ENCODE measurements around the gene PRMT9. TPM values are rescaled to one million over a fixed set of nuclear protein-coding genes. Genes with fewer than 3 reads are reported as not detected.

Gene PRMT9
- total RNA-seq, 6 experiments from 2014 or later = 3.4 to 4.9 (median 4.6) TPM

- ATAC-seq = no peak
- Histone ChIP-seq H3K9me3 (no peaks in the 10 kb centered on the region), H3K36me3 (no peaks in the 10 kb centered on the region), H3K27ac (no peak overlapping the region), H3K4me3 (no peak overlapping the region), H3K27me3 (no peaks in the 10 kb centered on the region), H3K4me1 (no peaks in the 10 kb centered on the region)
- TF ChIP-seq, protein P1, sequence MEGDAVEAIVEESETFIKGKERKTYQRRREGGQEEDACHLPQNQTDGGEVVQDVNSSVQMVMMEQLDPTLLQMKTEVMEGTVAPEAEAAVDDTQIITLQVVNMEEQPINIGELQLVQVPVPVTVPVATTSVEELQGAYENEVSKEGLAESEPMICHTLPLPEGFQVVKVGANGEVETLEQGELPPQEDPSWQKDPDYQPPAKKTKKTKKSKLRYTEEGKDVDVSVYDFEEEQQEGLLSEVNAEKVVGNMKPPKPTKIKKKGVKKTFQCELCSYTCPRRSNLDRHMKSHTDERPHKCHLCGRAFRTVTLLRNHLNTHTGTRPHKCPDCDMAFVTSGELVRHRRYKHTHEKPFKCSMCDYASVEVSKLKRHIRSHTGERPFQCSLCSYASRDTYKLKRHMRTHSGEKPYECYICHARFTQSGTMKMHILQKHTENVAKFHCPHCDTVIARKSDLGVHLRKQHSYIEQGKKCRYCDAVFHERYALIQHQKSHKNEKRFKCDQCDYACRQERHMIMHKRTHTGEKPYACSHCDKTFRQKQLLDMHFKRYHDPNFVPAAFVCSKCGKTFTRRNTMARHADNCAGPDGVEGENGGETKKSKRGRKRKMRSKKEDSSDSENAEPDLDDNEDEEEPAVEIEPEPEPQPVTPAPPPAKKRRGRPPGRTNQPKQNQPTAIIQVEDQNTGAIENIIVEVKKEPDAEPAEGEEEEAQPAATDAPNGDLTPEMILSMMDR (IDR thresholded peaks at IDR 0.05) = no peak
- TF ChIP-seq POLR2A (IDR thresholded peaks at IDR 0.05) = no peak
- WGBS (ENCODE audit: insufficient coverage, low coverage, low lambda C conversion rate, missing lambda C conversion rate) = 78% methylated on average over 2 of the region's 2 CpGs
- DNase-seq = no peak
- intact Hi-C loops (cut with DNase I) = no loop called here
These were observed 86.4 kb downstream of the PRMT9 start for GRCh38 chr4:147597561-147597960.

GRCh38 chr4:147596981-147597380, 87.0 kb downstream of the PRMT9 start:
- no peak overlapping the region for H3K27ac ChIP-seq
- TF ChIP-seq POLR2A (IDR thresholded peaks at IDR 0.05) = no peak
- TF ChIP-seq, protein P1 (IDR thresholded peaks at IDR 0.05) = no peak
- no peaks in the 10 kb centered on the region for H3K4me1 ChIP-seq
- DNase-seq = no peak
- no peaks in the 10 kb centered on the region for H3K36me3 ChIP-seq
- intact Hi-C loops (cut with DNase I) = no loop called here
- H3K4me3 ChIP-seq = no peak overlapping the region
- ATAC-seq = peak in 2 of 4 donors; percentile 28 to 87
- H3K27me3 ChIP-seq = no peaks in the 10 kb centered on the region
- 44% methylated on average over 1 of the region's 1 CpG for WGBS (ENCODE audit: insufficient coverage, low coverage, low lambda C conversion rate, missing lambda C conversion rate)
- H3K9me3 ChIP-seq = no peaks in the 10 kb centered on the region

DNA sequence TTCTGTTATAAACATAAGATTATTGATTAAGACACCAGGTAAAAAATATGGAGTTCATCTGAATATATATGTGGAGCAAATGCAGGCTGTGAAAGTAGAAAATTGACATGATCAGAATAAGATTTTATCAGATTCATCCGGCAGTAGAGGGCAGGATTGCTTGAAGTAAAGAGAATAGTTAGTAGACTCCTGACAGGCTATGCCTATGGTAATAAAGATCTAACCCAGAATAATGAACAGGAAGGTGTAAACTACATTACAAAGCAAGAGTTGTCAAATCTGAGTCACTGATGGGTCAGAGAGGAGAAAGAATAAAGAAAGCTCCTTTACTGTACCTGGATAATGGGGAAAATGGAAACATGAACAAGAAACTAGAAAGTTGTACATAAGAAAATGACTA, 87.6 kb downstream of the PRMT9 start:
- Histone ChIP-seq H3K4me3 (no peak overlapping the region), H3K27me3 (no peaks in the 10 kb centered on the region), H3K4me1 (no peaks in the 10 kb centered on the region), H3K9me3 (no peaks in the 10 kb centered on the region), H3K27ac (no peak overlapping the region), H3K36me3 (no peaks in the 10 kb centered on the region)
- WGBS (ENCODE audit: insufficient coverage, low coverage, low lambda C conversion rate, missing lambda C conversion rate) = 45% methylated on average over 1 of the region's 1 CpG
- DNase-seq = no peak
- TF ChIP-seq, protein P1 (IDR thresholded peaks at IDR 0.05) = no peak
- no peak for TF ChIP-seq POLR2A (IDR thresholded peaks at IDR 0.05)
- no peak for ATAC-seq
- intact Hi-C loops (cut with DNase I) = no loop called here

GRCh38 chr4:147594578-147594977, 89.4 kb downstream of the PRMT9 start:
- intact Hi-C loops (cut with DNase I) = no loop called here
- ATAC-seq = no peak
- Histone ChIP-seq H3K4me1 (no peaks in the 10 kb centered on the region), H3K4me3 (no peak overlapping the region), H3K9me3 (no peaks in the 10 kb centered on the region), H3K36me3 (no peaks in the 10 kb centered on the region), H3K27me3 (no peaks in the 10 kb centered on the region), H3K27ac (no peak overlapping the region)
- 68% methylated on average over 2 of the region's 2 CpGs for WGBS (ENCODE audit: insufficient coverage, low coverage, low lambda C conversion rate, missing lambda C conversion rate)
- no peak for DNase-seq
- no peak for TF ChIP-seq POLR2A (IDR thresholded peaks at IDR 0.05)
- TF ChIP-seq, protein P1 (IDR thresholded peaks at IDR 0.05) = no peak

DNA sequence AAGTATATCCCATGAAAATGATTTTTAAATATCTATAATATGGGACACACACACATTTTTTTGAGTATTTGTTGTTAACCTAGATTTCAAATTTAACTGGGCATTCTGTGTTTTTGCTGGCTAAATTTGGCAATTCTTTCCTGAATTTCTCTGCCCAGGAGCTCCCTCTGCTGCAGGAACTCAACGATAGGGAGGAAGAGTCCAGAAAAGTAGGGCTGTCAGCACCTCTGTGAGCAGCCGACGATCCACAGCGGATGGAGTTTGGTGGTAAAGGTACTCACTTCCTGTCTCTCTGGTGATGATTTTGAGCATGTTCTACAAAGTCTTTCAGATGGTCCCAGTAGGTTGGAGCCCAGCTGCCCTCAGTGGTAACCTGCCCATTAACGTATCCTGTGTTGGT, 89.9 kb downstream of the PRMT9 start:
- Histone ChIP-seq H3K36me3 (no peaks in the 10 kb centered on the region), H3K27me3 (no peaks in the 10 kb centered on the region), H3K4me3 (no peak overlapping the region), H3K4me1 (no peaks in the 10 kb centered on the region), H3K9me3 (no peaks in the 10 kb centered on the region), H3K27ac (no peak overlapping the region)
- DNase-seq = no peak
- WGBS (ENCODE audit: insufficient coverage, low coverage, low lambda C conversion rate, missing lambda C conversion rate) = 57% methylated on average over 5 of the region's 5 CpGs
- ATAC-seq = no peak
- no peak for TF ChIP-seq POLR2A (IDR thresholded peaks at IDR 0.05)
- TF ChIP-seq, protein P1 (IDR thresholded peaks at IDR 0.05) = no peak
- intact Hi-C loops (cut with DNase I) = no loop called here

Measured in right lobe of liver (tissue), 6 donors.